ENCODE data around the gene FLT4.
A peak's percentile ranks its signal among the peaks of the same experiment; 100 is the strongest.

Gene FLT4

GRCh38 chr5:180594311-180595045 lies 54.9 kb downstream of the FLT4 start:
- Histone ChIP-seq H3K9me3 (ENCODE audit: control insufficient read depth, insufficient read depth, low read length) (no peaks in the 10 kb centered on the region), H3K9ac (ENCODE audit: low read depth, low read length) (no peak overlapping the region), H3K36me3 (ENCODE audit: insufficient read depth, low read length) (no peaks in the 10 kb centered on the region), H3K4me1 (ENCODE audit: insufficient read depth, low read length) (no peaks in the 10 kb centered on the region)

- H3K9ac ChIP-seq (ENCODE audit: low read depth, low read length): no peak overlapping the region
- no peaks in the 10 kb centered on the region for H3K36me3 ChIP-seq (ENCODE audit: insufficient read depth, low read length)
- H3K9me3 ChIP-seq (ENCODE audit: control insufficient read depth, insufficient read depth, low read length): no peaks in the 10 kb centered on the region
- no peaks in the 10 kb centered on the region for H3K4me1 ChIP-seq (ENCODE audit: insufficient read depth, low read length)
Measured at GRCh38 chr5:180593446-180594206, 55.8 kb downstream of the FLT4 start.

GRCh38 chr5:180592176-180592575 lies 57.2 kb downstream of the FLT4 start:
- Histone ChIP-seq H3K9me3 (ENCODE audit: control insufficient read depth, insufficient read depth, low read length) (no peaks in the 10 kb centered on the region), H3K4me1 (ENCODE audit: insufficient read depth, low read length) (no peaks in the 10 kb centered on the region), H3K36me3 (ENCODE audit: insufficient read depth, low read length) (no peaks in the 10 kb centered on the region), H3K9ac (ENCODE audit: low read depth, low read length) (no peak overlapping the region)

- Histone ChIP-seq H3K9me3 (ENCODE audit: control insufficient read depth, insufficient read depth, low read length) (no peaks in the 10 kb centered on the region), H3K4me1 (ENCODE audit: insufficient read depth, low read length) (no peaks in the 10 kb centered on the region), H3K9ac (ENCODE audit: low read depth, low read length) (peak within 1 kb of the TSS; percentile 47), H3K36me3 (ENCODE audit: insufficient read depth, low read length) (no peaks in the 10 kb centered on the region)
Measured at GRCh38 chr5:180591311-180591887, 58.0 kb downstream of the FLT4 start, which contains the start of gene SCGB3A1. Gene SCGB3A1 (minus strand): TSS chr5:180591499. CDS start chr5:180591462, 37 bp downstream.

- Histone ChIP-seq H3K9ac (ENCODE audit: low read depth, low read length) (peak overlapping the region; percentile 47), H3K9me3 (ENCODE audit: control insufficient read depth, insufficient read depth, low read length) (no peaks in the 10 kb centered on the region)
Measured at GRCh38 chr5:180590543-180591310, 58.7 kb downstream of the FLT4 start.

GRCh38 chr5:180589771-180590542 lies 59.4 kb downstream of the FLT4 start:
- no peaks in the 10 kb centered on the region for H3K9me3 ChIP-seq (ENCODE audit: control insufficient read depth, insufficient read depth, low read length)
- H3K4me1 ChIP-seq (ENCODE audit: insufficient read depth, low read length): no peaks in the 10 kb centered on the region
- H3K36me3 ChIP-seq (ENCODE audit: insufficient read depth, low read length): no peaks in the 10 kb centered on the region
- H3K9ac ChIP-seq (ENCODE audit: low read depth, low read length): peak overlapping the region; percentile 47; the same call in 1 of the 2 replicates

More at GRCh38 chr5:180590543-180591310, 58.7 kb downstream of the FLT4 start:
- H3K36me3 ChIP-seq (ENCODE audit: insufficient read depth, low read length): no peaks in the 10 kb centered on the region
- no peaks in the 10 kb centered on the region for H3K4me1 ChIP-seq (ENCODE audit: insufficient read depth, low read length)

- no peaks in the 10 kb centered on the region for H3K9me3 ChIP-seq (ENCODE audit: control insufficient read depth, insufficient read depth, low read length)
- no peak overlapping the region for H3K9ac ChIP-seq (ENCODE audit: low read depth, low read length)
- no peaks in the 10 kb centered on the region for H3K36me3 ChIP-seq (ENCODE audit: insufficient read depth, low read length)
- H3K4me1 ChIP-seq (ENCODE audit: insufficient read depth, low read length): no peaks in the 10 kb centered on the region
Measured at GRCh38 chr5:180586870-180587269, 62.5 kb downstream of the FLT4 start.

- no peaks in the 10 kb centered on the region for H3K36me3 ChIP-seq (ENCODE audit: insufficient read depth, low read length)
- no peak overlapping the region for H3K9ac ChIP-seq (ENCODE audit: low read depth, low read length)
- no peaks in the 10 kb centered on the region for H3K4me1 ChIP-seq (ENCODE audit: insufficient read depth, low read length)
- H3K9me3 ChIP-seq (ENCODE audit: control insufficient read depth, insufficient read depth, low read length): no peaks in the 10 kb centered on the region
Measured at GRCh38 chr5:180586204-180586603, 63.2 kb downstream of the FLT4 start.

- no peaks in the 10 kb centered on the region for H3K9me3 ChIP-seq (ENCODE audit: control insufficient read depth, insufficient read depth, low read length)
- H3K4me1 ChIP-seq (ENCODE audit: insufficient read depth, low read length): no peaks in the 10 kb centered on the region
- no peak overlapping the region for H3K9ac ChIP-seq (ENCODE audit: low read depth, low read length)
- no peaks in the 10 kb centered on the region for H3K36me3 ChIP-seq (ENCODE audit: insufficient read depth, low read length)
Measured at GRCh38 chr5:180583738-180584137, 65.7 kb downstream of the FLT4 start.

- H3K9me3 ChIP-seq (ENCODE audit: control insufficient read depth, insufficient read depth, low read length): no peaks in the 10 kb centered on the region
- H3K36me3 ChIP-seq (ENCODE audit: insufficient read depth, low read length): peaks cover 6% of the 10 kb centered on the region; the same call in 1 of the 2 replicates
- no peaks in the 10 kb centered on the region for H3K4me1 ChIP-seq (ENCODE audit: insufficient read depth, low read length)
- no peak overlapping the region for H3K9ac ChIP-seq (ENCODE audit: low read depth, low read length)
Measured at GRCh38 chr5:180580681-180581080, 68.7 kb downstream of the FLT4 start.

- H3K36me3 ChIP-seq (ENCODE audit: insufficient read depth, low read length): peaks cover 10% of the 10 kb centered on the region
Measured at GRCh38 chr5:180575571-180575970, 73.8 kb downstream of the FLT4 start.

GRCh38 chr5:180568914-180569313 lies 80.5 kb downstream of the FLT4 start:
- Histone ChIP-seq H3K36me3 (ENCODE audit: insufficient read depth, low read length) (peaks cover 24% of the 10 kb centered on the region), H3K9ac (ENCODE audit: low read depth, low read length) (no peak overlapping the region), H3K4me1 (ENCODE audit: insufficient read depth, low read length) (no peaks in the 10 kb centered on the region), H3K9me3 (ENCODE audit: control insufficient read depth, insufficient read depth, low read length) (no peaks in the 10 kb centered on the region)

More at GRCh38 chr5:180575571-180575970, 73.8 kb downstream of the FLT4 start:
- Histone ChIP-seq H3K4me1 (ENCODE audit: insufficient read depth, low read length) (no peaks in the 10 kb centered on the region), H3K9ac (ENCODE audit: low read depth, low read length) (no peak overlapping the region), H3K9me3 (ENCODE audit: control insufficient read depth, insufficient read depth, low read length) (no peaks in the 10 kb centered on the region)

GRCh38 chr5:180563994-180564393 lies 85.4 kb downstream of the FLT4 start:
- Histone ChIP-seq H3K4me1 (ENCODE audit: insufficient read depth, low read length) (no peaks in the 10 kb centered on the region), H3K36me3 (ENCODE audit: insufficient read depth, low read length) (peaks cover 23% of the 10 kb centered on the region), H3K9me3 (ENCODE audit: control insufficient read depth, insufficient read depth, low read length) (no peaks in the 10 kb centered on the region), H3K9ac (ENCODE audit: low read depth, low read length) (no peak overlapping the region)

All from ES-I3 (cell line).